ENCODE measurements around the gene GMPS. TPM values are rescaled to one million over a fixed set of nuclear protein-coding genes. Genes with fewer than 3 reads are reported as not detected.

The GMPS gene
- 36.7 TPM for total RNA-seq

GRCh38 chr3:155870133-155870944, at the start of gene GMPS:
Gene GMPS, plus strand, starts transcription at chr3:155870650. Its CDS starts 221 bp downstream, at chr3:155870871.

DNA sequence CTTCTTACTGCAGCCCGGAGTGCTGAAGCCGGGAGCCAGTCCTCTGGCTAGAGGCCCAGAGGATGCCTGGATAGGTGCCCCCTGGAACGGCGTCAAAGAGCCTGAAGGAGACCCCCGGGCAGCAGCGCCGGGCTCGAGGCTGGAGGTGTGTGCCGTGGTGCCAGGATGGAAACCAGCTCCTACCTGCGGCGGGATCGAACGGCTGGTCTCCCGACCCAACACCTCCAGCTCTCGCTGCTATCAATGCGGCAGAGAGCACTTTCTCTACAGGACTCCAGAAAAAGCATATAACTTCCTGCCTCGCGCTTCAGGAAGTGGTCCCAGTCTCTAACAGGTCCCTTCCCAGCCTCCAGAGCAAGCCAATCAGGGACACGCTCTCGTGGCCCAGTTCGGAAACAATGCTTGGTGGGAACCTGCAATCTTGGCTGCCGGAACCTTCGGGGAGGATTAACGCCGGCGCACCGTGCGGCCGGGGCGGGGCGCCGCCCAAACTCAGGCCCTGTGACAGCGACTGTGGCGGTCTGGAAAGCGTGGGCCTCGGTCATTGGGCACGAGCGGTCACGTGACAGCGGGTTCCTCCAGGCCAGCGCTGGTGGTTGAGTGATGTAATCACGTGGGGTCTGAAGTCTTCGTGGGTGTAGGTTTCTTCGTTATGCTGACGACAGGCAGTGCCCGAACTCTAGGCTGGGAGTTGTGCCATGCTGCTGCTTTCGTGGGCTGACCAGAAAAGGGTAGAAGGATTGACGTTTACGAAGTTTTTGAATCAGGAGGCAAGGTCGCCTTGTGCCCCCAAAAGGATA, 16.1 kb upstream of the GMPS start, which contains the start of gene SLC33A1:
SLC33A1 (minus strand) TSS at position 287 of the 800 bp plus-strand sequence. CDS start 430 bp downstream, outside the sequence.

Other genes starting within 250 kb of the GMPS start
- gene PLCH1, start 125.6 kb upstream of the GMPS start, total RNA-seq = 30.9 TPM
- 15.9 TPM for gene C3orf33, start 64.4 kb upstream of the GMPS start, total RNA-seq
- 31.8 TPM for gene SLC33A1, start 16.2 kb upstream of the GMPS start, total RNA-seq
- 23.8 TPM for gene KCNAB1, start 249.9 kb downstream of the GMPS start, total RNA-seq